ENCODE data around the gene COL6A2. TPM values are rescaled to one million over a fixed set of nuclear protein-coding genes. Genes with fewer than 3 reads are reported as not detected.
A peak's percentile ranks its signal among the peaks of the same experiment; 100 is the strongest.

Gene COL6A2
- total RNA-seq, 4 donors from 2014 or later: 942 to 1,525 (median 1,202) TPM

- Histone ChIP-seq H3K9me3 (no peaks in the 10 kb centered on the region), H3K4me3 (no peak overlapping the region), H3K27ac (replicated peaks in 1 of 4) (no peak overlapping the region), H3K36me3 (no peaks in the 10 kb centered on the region), H3K4me1 (peaks cover 10 to 18% (median 12%) of the 10 kb centered on the region in 4 donors), H3K27me3 (peaks cover 0 to 11% (median 0%) of the 10 kb centered on the region in 4 donors)
- WGBS: 81% methylated on average over 3 of the region's 19 CpGs
- intact Hi-C loops (cut with DNase I): loop anchor here (5.0 kb wide), 1 partner anchor 82 kb away; no protein-coding TSS in a partner anchor
- no peak for DNase-seq (ENCODE audit: extremely low spot score)
- TF ChIP-seq CTCF (IDR thresholded peaks at IDR 0.05): no peak
- no peak for TF ChIP-seq EP300 (IDR thresholded peaks at IDR 0.05)
- TF ChIP-seq POLR2AphosphoS5 (IDR thresholded peaks at IDR 0.05): no peak
- TF ChIP-seq POLR2A (IDR thresholded peaks at IDR 0.05; ENCODE audit: low read depth): no peak
Measured at GRCh38 chr21:46150073-46150472, 52.2 kb downstream of the COL6A2 start.

- Histone ChIP-seq H3K4me1 (peaks cover 10 to 18% (median 12%) of the 10 kb centered on the region in 4 donors), H3K27ac (replicated peaks in 1 of 4) (no peak overlapping the region), H3K9me3 (no peaks in the 10 kb centered on the region), H3K4me3 (no peak overlapping the region), H3K36me3 (no peaks in the 10 kb centered on the region), H3K27me3 (peaks cover 0 to 11% (median 0%) of the 10 kb centered on the region in 4 donors)
- 90% methylated on average over 10 of the region's 24 CpGs for WGBS
- intact Hi-C loops (cut with DNase I): loop anchor here (5.0 kb wide), 1 partner anchor 82 kb away; no protein-coding TSS in a partner anchor
- DNase-seq (ENCODE audit: extremely low spot score): no peak
- TF ChIP-seq POLR2AphosphoS5 (IDR thresholded peaks at IDR 0.05): no peak
- TF ChIP-seq EP300 (IDR thresholded peaks at IDR 0.05): no peak
- no peak for TF ChIP-seq POLR2A (IDR thresholded peaks at IDR 0.05; ENCODE audit: low read depth)
- no peak for TF ChIP-seq CTCF (IDR thresholded peaks at IDR 0.05)
Measured at GRCh38 chr21:46150491-46151121, 52.7 kb downstream of the COL6A2 start.

- intact Hi-C loops (cut with DNase I): loop anchor here (5.0 kb wide), 1 partner anchor 81 kb away; no protein-coding TSS in a partner anchor
- Histone ChIP-seq H3K4me1 (peaks cover 10 to 18% (median 12%) of the 10 kb centered on the region in 4 donors), H3K27me3 (peaks cover 0 to 11% (median 0%) of the 10 kb centered on the region in 4 donors), H3K27ac (replicated peaks in 1 of 4) (no peak overlapping the region), H3K36me3 (no peaks in the 10 kb centered on the region), H3K9me3 (no peaks in the 10 kb centered on the region), H3K4me3 (no peak overlapping the region)
- no peak for DNase-seq (ENCODE audit: extremely low spot score)
- TF ChIP-seq POLR2AphosphoS5 (IDR thresholded peaks at IDR 0.05) (no peak), EP300 (IDR thresholded peaks at IDR 0.05) (no peak), CTCF (IDR thresholded peaks at IDR 0.05) (no peak), POLR2A (IDR thresholded peaks at IDR 0.05; ENCODE audit: low read depth) (no peak)
- WGBS: 90% methylated on average over 35 of the region's 47 CpGs
Measured at GRCh38 chr21:46151261-46151988, 53.5 kb downstream of the COL6A2 start.

GRCh38 chr21:46151989-46152926 is 54.3 kb downstream of the COL6A2 start:
- no peak for DNase-seq (ENCODE audit: extremely low spot score)
- H3K4me3 ChIP-seq: peak overlapping the region in 1 of 4 donors; percentile 41
- no peak for TF ChIP-seq EP300 (IDR thresholded peaks at IDR 0.05)
- TF ChIP-seq POLR2A (IDR thresholded peaks at IDR 0.05; ENCODE audit: low read depth): no peak
- no peak for TF ChIP-seq CTCF (IDR thresholded peaks at IDR 0.05)
- TF ChIP-seq POLR2AphosphoS5 (IDR thresholded peaks at IDR 0.05): no peak
- peaks cover 10 to 18% (median 12%) of the 10 kb centered on the region in 4 donors for H3K4me1 ChIP-seq
- no peaks in the 10 kb centered on the region for H3K9me3 ChIP-seq
- H3K27ac ChIP-seq (replicated peaks in 1 of 4): peak overlapping the region in 1 of 4 donors; percentile 68
- 88% methylated on average over 34 of the region's 45 CpGs for WGBS
- no peaks in the 10 kb centered on the region for H3K36me3 ChIP-seq
- intact Hi-C loops (cut with DNase I): loop anchor here (5.0 kb wide), 1 partner anchor 80 kb away; no protein-coding TSS in a partner anchor
- peaks cover 0 to 11% (median 0%) of the 10 kb centered on the region in 4 donors for H3K27me3 ChIP-seq

Data from esophagus muscularis mucosa (tissue), 4 donors.